Measurements from ENCODE around the gene UBE3C. TPM values are rescaled to one million over a fixed set of nuclear protein-coding genes. Genes with fewer than 3 reads are reported as not detected.

Gene UBE3C
- total RNA-seq, 2 experiments from 2014 or later = 55.0 to 55.7 TPM

- Mint-ChIP-seq H3K4me1 (peaks cover 16% of the 10 kb centered on the region), H3K27ac (no peak overlapping the region), H3K36me3 (ENCODE audit: low read depth) (no peaks in the 10 kb centered on the region), H3K27me3 (peaks cover 10% of the 10 kb centered on the region), H3K4me3 (no peak overlapping the region), H3K9me3 (no peaks in the 10 kb centered on the region)
- ChIA-PET POLR2A (interaction anchor here (1.0 to 1.2 kb wide), 2 partner anchors 55 to 57 kb away, joined by 3 read pairs; no protein-coding TSS in a partner anchor), CTCF (no interaction called here)
- no peak for DNase-seq
Observed at GRCh38 chr7:157281221-157281998, 142.7 kb downstream of the UBE3C start.

GRCh38 chr7:157282141-157282801 is 143.5 kb downstream of the UBE3C start:
- H3K27me3 Mint-ChIP-seq = peaks cover 10% of the 10 kb centered on the region
- no peaks in the 10 kb centered on the region for H3K9me3 Mint-ChIP-seq
- no peak overlapping the region for H3K27ac Mint-ChIP-seq
- ChIA-PET POLR2A (interaction anchor here (1.2 kb wide), 1 partner anchor 54 kb away, joined by 3 read pairs; no protein-coding TSS in a partner anchor), CTCF (no interaction called here)
- DNase-seq = no peak
- H3K4me3 Mint-ChIP-seq = no peak overlapping the region
- no peaks in the 10 kb centered on the region for H3K36me3 Mint-ChIP-seq (ENCODE audit: low read depth)
- peaks cover 7% of the 10 kb centered on the region for H3K4me1 Mint-ChIP-seq

GRCh38 chr7:157284229-157285014 is 145.7 kb downstream of the UBE3C start:
- ChIA-PET POLR2A (no interaction called here), CTCF (interaction anchor here (0.6 to 2.1 kb wide), 2 partner anchors 11 to 314 kb away, joined by 3 to 8 read pairs; no protein-coding TSS in a partner anchor)
- Mint-ChIP-seq H3K4me3 (no peak overlapping the region), H3K9me3 (no peaks in the 10 kb centered on the region), H3K4me1 (no peaks in the 10 kb centered on the region), H3K36me3 (ENCODE audit: low read depth) (no peaks in the 10 kb centered on the region), H3K27me3 (peaks cover 9% of the 10 kb centered on the region), H3K27ac (no peak overlapping the region)
- no peak for DNase-seq

GRCh38 chr7:157291404-157292080 is 152.8 kb downstream of the UBE3C start:
- CTCF ChIA-PET = no interaction called here
- no peak for DNase-seq
- Mint-ChIP-seq H3K27ac (no peak overlapping the region), H3K36me3 (ENCODE audit: low read depth) (no peaks in the 10 kb centered on the region), H3K27me3 (peaks cover 9% of the 10 kb centered on the region), H3K4me3 (no peak overlapping the region), H3K9me3 (no peaks in the 10 kb centered on the region), H3K4me1 (no peaks in the 10 kb centered on the region)
- POLR2A ChIA-PET = no interaction called here

GRCh38 chr7:157292258-157292657 is 153.5 kb downstream of the UBE3C start:
- Mint-ChIP-seq H3K4me3 (no peak overlapping the region), H3K36me3 (ENCODE audit: low read depth) (no peaks in the 10 kb centered on the region), H3K27ac (no peak overlapping the region), H3K4me1 (no peaks in the 10 kb centered on the region), H3K27me3 (peaks cover 9% of the 10 kb centered on the region), H3K9me3 (no peaks in the 10 kb centered on the region)
- ChIA-PET POLR2A (no interaction called here), CTCF (no interaction called here)
- no peak for DNase-seq

GRCh38 chr7:157292770-157293412 is 154.2 kb downstream of the UBE3C start:
- no peak for DNase-seq
- H3K9me3 Mint-ChIP-seq = no peaks in the 10 kb centered on the region
- ChIA-PET CTCF (no interaction called here), POLR2A (no interaction called here)
- H3K4me1 Mint-ChIP-seq = peaks cover 3% of the 10 kb centered on the region
- H3K27me3 Mint-ChIP-seq = peaks cover 9% of the 10 kb centered on the region
- H3K4me3 Mint-ChIP-seq = no peak overlapping the region
- H3K36me3 Mint-ChIP-seq (ENCODE audit: low read depth) = no peaks in the 10 kb centered on the region
- H3K27ac Mint-ChIP-seq = no peak overlapping the region

- no peak for DNase-seq
- H3K27ac Mint-ChIP-seq = no peak overlapping the region
- H3K36me3 Mint-ChIP-seq (ENCODE audit: low read depth) = no peaks in the 10 kb centered on the region
- H3K4me3 Mint-ChIP-seq = no peak overlapping the region
- H3K9me3 Mint-ChIP-seq = no peaks in the 10 kb centered on the region
- ChIA-PET POLR2A (no interaction called here), CTCF (interaction anchor here (0.6 kb wide), 1 partner anchor 323 kb away, joined by 3 read pairs; no protein-coding TSS in a partner anchor)
- peaks cover 5% of the 10 kb centered on the region for H3K27me3 Mint-ChIP-seq
- H3K4me1 Mint-ChIP-seq = peaks cover 4% of the 10 kb centered on the region
Observed at GRCh38 chr7:157293413-157293788, 154.7 kb downstream of the UBE3C start.

- H3K9me3 Mint-ChIP-seq = peaks cover 5% of the 10 kb centered on the region
- peaks cover 2% of the 10 kb centered on the region for H3K27me3 Mint-ChIP-seq
- no peak overlapping the region for H3K4me3 Mint-ChIP-seq
- CTCF ChIA-PET = no interaction called here
- peaks cover 7% of the 10 kb centered on the region for H3K36me3 Mint-ChIP-seq (ENCODE audit: low read depth)
- H3K27ac Mint-ChIP-seq = no peak overlapping the region
- peaks cover 15% of the 10 kb centered on the region for H3K4me1 Mint-ChIP-seq
- no peak for DNase-seq
- POLR2A ChIA-PET = interaction anchor here (0.9 kb wide), 1 partner anchor 8 kb away, joined by 3 read pairs; no protein-coding TSS in a partner anchor
Observed at GRCh38 chr7:157294773-157295172, 156.0 kb downstream of the UBE3C start.

- H3K4me3 Mint-ChIP-seq = no peak overlapping the region
- no peak overlapping the region for H3K27ac Mint-ChIP-seq
- ChIA-PET CTCF (no interaction called here), POLR2A (no interaction called here)
- peaks cover 7% of the 10 kb centered on the region for H3K36me3 Mint-ChIP-seq (ENCODE audit: low read depth)
- H3K9me3 Mint-ChIP-seq = peaks cover 5% of the 10 kb centered on the region
- H3K27me3 Mint-ChIP-seq = peaks cover 2% of the 10 kb centered on the region
- DNase-seq = no peak
- peaks cover 19% of the 10 kb centered on the region for H3K4me1 Mint-ChIP-seq
Observed at GRCh38 chr7:157295338-157295737, 156.6 kb downstream of the UBE3C start.

- H3K36me3 Mint-ChIP-seq (ENCODE audit: low read depth) = peaks cover 7% of the 10 kb centered on the region
- ChIA-PET POLR2A (no interaction called here), CTCF (no interaction called here)
- no peak overlapping the region for H3K4me3 Mint-ChIP-seq
- no peak overlapping the region for H3K27ac Mint-ChIP-seq
- peaks cover 5% of the 10 kb centered on the region for H3K9me3 Mint-ChIP-seq
- H3K4me1 Mint-ChIP-seq = peaks cover 35% of the 10 kb centered on the region
- DNase-seq = no peak
- H3K27me3 Mint-ChIP-seq = peaks cover 1% of the 10 kb centered on the region
Observed at GRCh38 chr7:157297185-157297584, 158.5 kb downstream of the UBE3C start.

GRCh38 chr7:157299317-157299612 is 160.5 kb downstream of the UBE3C start:
- Mint-ChIP-seq H3K27ac (peak overlapping the region; percentile 82), H3K9me3 (peaks cover 5% of the 10 kb centered on the region), H3K4me1 (peaks cover 50% of the 10 kb centered on the region), H3K27me3 (no peaks in the 10 kb centered on the region), H3K4me3 (peak overlapping the region; percentile 37), H3K36me3 (ENCODE audit: low read depth) (peaks cover 7% of the 10 kb centered on the region)
- DNase-seq = no peak
- ChIA-PET CTCF (no interaction called here), POLR2A (no interaction called here)

GRCh38 chr7:157299613-157300368 is 161.1 kb downstream of the UBE3C start:
- DNase-seq = peak; percentile 44
- Mint-ChIP-seq H3K9me3 (peaks cover 5% of the 10 kb centered on the region), H3K4me1 (peaks cover 52% of the 10 kb centered on the region), H3K27me3 (no peaks in the 10 kb centered on the region), H3K27ac (peak overlapping the region; percentile 82), H3K4me3 (no peak overlapping the region), H3K36me3 (ENCODE audit: low read depth) (peaks cover 7% of the 10 kb centered on the region)
- POLR2A ChIA-PET = interaction anchor here (1.1 kb wide), 1 partner anchor 406 kb away, joined by 4 read pairs; the partner anchor contains the start of gene LMBR1
- CTCF ChIA-PET = no interaction called here
